Stimulated activated CD8-positive, alpha-beta memory T cell treated with anti-CD3 and anti-CD28 coated beads, Interleukin-12 subunit alpha, Interleukin-12 subunit beta, amount 100 ng/mL, for 1 hour (primary cell): ENCODE data around the gene TOM1L1.

Experiments used
- DNase-seq: peaks from one replicate; pipeline ENCODE4 v3.0.0-alpha.2; 2020; ENCODE audit warnings: low read depth

Gene TOM1L1

GRCh38 chr17:54948380-54948779 is 47.7 kb downstream of the TOM1L1 start:
- DNase-seq = no peak

GRCh38 chr17:54950116-54950515 is 49.5 kb downstream of the TOM1L1 start:
- no peak for DNase-seq

DNA sequence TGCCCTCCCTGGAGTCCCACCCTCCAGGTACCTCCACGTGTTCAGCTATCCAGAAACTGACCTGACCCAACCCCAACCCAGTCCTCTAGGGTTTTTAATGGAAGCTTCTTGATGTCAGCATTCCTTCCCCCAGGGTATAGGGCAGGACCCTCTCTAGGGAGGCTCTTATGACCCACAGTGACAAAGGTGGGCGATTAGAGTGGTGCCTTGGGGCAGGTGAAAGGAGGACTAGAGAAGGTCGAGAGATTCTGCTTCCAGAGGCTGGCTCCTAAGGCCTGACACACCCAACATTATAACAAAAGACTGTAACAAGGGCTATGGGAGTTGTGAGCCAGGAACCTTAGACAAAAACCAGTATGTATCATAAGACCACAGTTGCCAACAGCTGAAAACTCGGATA is 50.6 kb downstream of the TOM1L1 start:
- no peak for DNase-seq

- DNase-seq = no peak
Observed at GRCh38 chr17:54956791-54957190, 56.1 kb downstream of the TOM1L1 start.

DNA sequence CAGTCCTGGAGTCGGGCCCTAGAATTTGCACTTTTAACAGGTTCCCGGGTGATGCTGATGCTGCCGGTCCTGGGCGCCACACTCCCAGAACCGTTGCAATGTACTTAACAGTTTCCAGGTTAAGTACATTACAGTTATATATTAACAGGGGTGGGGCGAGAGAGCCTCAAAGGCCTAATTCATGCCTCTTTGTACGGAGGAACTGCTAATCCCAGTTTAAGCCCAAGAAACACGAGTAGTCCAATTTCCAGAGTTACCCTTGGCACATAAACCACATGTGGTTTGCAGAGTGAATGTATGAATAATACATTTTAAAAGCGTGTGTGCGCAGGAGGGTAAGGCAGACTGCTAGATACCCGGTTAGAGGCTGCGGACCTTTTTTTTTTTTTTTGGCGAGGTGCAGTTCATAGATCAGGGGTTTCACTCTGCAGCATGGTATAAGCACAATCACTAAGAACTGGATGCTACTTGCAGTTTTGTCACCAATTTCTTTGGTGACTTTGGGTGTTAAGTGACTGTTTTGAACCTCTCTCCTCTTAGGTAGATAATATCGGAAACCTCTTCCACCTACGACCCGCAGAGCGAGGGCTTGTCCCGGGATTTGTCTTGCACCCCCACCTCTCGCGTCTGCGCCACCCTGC is 67.1 kb downstream of the TOM1L1 start:
- DNase-seq = no peak

GRCh38 chr17:54968262-54968987 is 67.8 kb downstream of the TOM1L1 start, which contains the start of the genes COX11 and STXBP4:
TSS of gene COX11 (minus strand) at chr17:54968654. CDS start at chr17:54968646, 8 bp downstream.
TSS of gene STXBP4 (plus strand) at chr17:54968765. CDS start at chr17:54986220, 17,455 bp downstream.
- DNase-seq = peak; percentile 82

GRCh38 chr17:54968988-54969332 is 68.3 kb downstream of the TOM1L1 start:
- DNase-seq = no peak

DNA sequence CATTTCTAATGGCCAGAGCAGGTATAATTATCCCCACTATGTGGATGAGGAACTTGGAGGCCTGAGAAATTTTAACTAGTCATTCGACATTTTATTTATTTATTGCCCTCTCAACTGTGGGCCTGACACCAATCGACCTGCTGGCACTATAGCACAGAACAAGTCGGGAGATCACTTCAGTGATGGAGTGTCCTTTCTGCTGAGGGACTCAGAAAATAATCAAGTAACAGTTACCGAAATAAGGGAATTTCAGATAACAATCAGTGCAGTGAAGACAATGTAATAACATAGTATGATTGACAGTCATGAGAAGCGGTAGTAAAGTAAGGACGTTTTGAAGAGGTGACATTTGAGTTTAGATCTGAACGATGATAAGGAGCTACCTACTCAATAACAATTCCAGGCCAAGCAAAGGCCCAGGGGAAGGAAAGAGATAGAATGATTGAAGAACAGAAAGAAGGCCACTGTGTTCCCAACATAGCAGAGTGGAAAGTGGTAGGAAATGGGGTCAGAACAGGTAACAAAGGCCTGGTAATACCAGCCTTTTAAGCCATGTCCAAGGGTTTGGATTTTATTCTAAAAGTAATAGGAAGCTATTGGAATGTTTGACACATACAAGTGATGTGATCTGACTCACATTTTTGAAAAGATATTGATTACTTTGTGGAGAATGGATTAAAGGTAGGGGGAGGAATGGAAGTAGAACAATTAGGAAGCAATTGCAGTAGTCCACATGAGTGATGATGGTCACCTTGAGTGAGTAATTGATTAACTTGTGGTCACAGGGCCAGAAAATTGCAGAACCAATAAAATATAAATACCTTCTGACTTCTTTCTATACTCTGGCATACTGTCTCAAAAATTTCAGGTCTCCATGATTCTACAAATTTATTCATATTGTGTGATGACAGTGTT is 69.3 kb downstream of the TOM1L1 start:
- no peak for DNase-seq

- no peak for DNase-seq
Observed at GRCh38 chr17:54971147-54971546, 70.5 kb downstream of the TOM1L1 start.

- DNase-seq = no peak
Observed at GRCh38 chr17:54971901-54972300, 71.2 kb downstream of the TOM1L1 start.

DNA sequence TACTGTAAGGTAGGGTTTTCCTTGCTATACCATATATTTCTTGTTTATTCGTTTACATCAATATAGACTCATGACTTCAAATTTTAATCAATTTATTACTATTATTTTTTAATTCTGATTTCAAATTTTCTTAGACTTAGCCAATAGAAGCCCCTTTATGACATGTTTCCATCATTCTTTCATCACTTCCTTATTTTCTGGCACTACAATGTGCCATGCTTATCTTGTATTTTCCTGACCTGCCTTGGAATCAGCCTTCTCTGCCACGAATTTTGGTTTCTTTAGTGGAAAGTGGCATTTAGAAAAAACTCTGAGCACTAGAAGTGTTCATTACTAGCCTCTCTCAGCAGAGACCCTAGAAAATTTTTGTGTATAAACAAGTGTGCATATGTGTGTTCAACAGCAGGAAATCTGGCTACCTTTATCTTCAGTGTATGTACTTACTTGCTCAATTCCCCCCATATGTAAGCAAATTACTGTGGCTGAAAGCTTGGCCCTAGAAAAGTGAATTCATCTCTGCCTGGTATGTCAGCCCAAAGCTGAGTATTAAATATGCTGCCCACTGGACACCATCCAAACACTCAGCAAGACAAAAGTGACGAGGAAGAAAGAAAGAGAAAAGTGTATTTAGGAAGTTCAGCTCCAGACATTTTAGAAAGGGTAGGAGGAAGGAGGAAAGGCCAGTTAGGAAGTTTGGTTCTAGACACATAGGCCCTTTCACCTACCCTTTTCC is 71.9 kb downstream of the TOM1L1 start:
- DNase-seq = no peak

GRCh38 chr17:54974759-54975158 is 74.1 kb downstream of the TOM1L1 start:
- DNase-seq = no peak

- no peak for DNase-seq
Observed at GRCh38 chr17:54976316-54976715, 75.7 kb downstream of the TOM1L1 start.

DNA sequence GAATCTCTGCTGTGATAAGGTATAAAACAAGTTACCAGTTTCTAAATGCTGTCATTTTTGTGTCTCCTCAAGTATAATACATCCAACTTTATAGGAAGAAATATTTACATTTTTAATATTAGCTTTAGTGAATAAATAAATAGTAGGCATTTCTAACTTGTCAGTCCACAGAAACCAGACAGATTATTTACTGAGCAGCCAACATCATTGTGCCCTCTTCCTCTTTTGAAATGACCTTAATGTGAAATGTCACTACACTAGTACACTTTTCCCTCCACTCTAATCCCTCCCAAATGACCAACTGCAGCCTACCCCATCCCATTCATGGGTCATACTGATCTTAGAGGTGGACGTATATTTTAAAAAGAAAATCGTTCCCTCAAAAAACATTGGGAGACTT is 77.1 kb downstream of the TOM1L1 start:
- no peak for DNase-seq

- DNase-seq = no peak
Observed at GRCh38 chr17:54979657-54980056, 79.0 kb downstream of the TOM1L1 start.

DNA sequence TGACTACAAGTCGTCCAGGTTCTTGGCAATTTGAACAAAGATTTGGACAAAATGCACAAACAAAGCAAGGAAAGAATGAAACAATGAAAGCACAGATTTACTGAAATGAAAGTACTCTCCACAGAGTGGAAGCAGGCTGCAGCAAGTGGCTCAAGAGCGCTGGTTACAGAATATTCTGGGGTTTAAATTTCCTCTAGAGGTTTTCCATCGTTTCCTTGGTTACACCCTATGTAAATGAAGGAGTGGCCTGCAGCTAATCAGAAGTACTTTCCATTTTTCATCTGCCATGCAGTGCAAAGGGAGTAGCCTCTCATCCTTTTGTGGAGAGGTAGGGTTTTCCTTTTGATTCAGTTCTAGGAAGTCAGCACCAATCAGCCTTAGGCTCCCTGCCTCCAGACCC is 79.7 kb downstream of the TOM1L1 start:
- no peak for DNase-seq

GRCh38 chr17:54982399-54982798 is 81.7 kb downstream of the TOM1L1 start:
- DNase-seq = no peak

DNA sequence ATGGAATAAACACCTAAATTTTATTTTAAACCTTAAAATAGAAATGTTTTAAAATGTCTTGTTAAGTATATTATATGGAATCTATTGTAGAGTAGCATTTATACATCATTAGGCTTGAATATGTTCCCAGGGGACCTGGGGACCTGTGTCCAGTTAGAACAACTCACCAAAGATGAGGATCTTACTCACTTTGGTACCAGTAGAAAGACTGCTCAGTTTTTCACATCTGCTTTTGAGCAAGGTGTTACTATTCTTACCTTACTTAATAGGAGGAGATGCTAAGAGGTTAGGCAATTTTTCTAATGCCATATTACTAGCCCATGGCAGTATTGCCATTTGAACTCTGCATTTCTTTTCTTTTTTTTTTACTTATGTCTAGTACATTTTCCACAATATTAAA is 82.6 kb downstream of the TOM1L1 start:
- DNase-seq = no peak

DNA sequence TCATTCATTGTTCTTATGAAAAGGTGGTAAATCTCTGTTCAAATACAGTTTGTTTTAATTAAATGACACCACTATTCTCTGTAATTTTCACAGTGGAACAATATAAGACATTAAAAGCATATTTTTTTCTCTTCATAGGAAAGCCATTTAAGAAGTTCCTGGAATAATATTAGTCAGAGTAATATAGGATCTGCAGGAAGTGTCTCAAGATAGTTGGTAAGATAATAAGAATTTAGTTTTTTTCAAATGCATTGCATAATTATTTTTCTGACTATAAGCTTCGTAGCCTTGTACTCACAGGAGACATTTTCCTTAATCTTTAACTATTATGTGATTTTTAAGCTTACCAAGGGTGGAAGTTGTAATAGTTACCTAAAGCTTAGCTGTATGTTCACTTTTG is 84.8 kb downstream of the TOM1L1 start:
- DNase-seq = no peak

DNA sequence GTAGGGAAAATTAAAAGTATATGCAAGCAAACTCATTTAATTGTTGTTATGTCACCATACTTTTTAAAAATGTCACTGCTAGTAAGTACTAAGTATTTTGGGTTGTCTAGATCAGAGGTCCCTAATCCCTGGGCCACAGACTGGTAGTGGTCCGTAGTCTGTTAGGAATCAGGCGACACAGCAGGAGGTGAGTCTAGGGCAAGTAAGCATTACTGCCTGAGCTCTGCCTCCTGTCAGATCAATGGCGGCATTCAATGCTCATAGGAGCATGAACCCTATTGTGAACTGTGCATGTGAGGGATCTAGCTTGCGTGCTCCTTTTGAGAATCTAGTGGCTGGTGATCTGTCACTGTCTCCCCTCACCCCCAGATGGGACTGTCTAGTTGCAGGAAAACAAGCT is 89.5 kb downstream of the TOM1L1 start:
- DNase-seq = no peak

DNA sequence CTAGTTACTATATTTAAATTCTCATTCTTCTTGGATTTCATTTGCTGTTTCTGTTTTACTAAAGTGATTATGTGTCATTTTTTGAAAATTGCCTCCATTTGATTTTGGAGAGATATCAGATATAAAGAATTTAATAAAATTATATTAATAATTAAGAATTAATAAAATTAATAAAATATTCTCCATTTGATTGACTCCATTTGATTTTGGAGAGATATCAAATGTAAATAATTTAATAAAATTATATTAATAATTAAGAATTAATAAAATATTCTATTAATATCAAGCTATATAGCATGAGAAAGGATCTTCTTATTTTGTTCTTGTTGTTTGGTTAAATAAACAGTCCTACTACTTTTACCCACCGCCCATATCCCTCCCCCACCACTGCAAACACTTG is 90.9 kb downstream of the TOM1L1 start:
- DNase-seq = no peak
